Gastroesophageal sphincter (tissue), 3 donors: ENCODE results near the gene GNS.

Experiments
- EP300 ChIP-seq: sonication (generic); formaldehyde crosslinking; IDR thresholded peaks from one replicate; pipeline ENCODE4 v1.6.1; 2017; ENCODE audit warnings: antibody characterized with exemption, mild to moderate bottlenecking
- POLR2A ChIP-seq, 2 donors: fragments of 450-650 bp; IDR thresholded peaks; one replicate each; pipeline ENCODE4 v1.6.1; 2017; ENCODE audit warnings: antibody characterized with exemption in 2 of 2, mild to moderate bottlenecking in 2 of 2, moderate library complexity in 1 of 2
- POLR2AphosphoS5 ChIP-seq: sonication (generic); formaldehyde crosslinking; IDR thresholded peaks from one replicate; pipeline ENCODE4 v1.6.1; 2017; ENCODE audit warnings: antibody characterized with exemption
- TF ChIP-seq, protein P1 (sequence below), 4 experiments: fragments of 200-600 bp in 2 of 4; fragments of 450-650 bp in 2 of 4; sonication (generic) in 1 of 4; IDR thresholded peaks; one replicate each; pipeline ENCODE4 v1.5.1; 2017 to 2019; ENCODE audit warnings: antibody characterized with exemption in 4 of 4, mild to moderate bottlenecking in 2 of 4, moderate library complexity in 2 of 4

DNA sequence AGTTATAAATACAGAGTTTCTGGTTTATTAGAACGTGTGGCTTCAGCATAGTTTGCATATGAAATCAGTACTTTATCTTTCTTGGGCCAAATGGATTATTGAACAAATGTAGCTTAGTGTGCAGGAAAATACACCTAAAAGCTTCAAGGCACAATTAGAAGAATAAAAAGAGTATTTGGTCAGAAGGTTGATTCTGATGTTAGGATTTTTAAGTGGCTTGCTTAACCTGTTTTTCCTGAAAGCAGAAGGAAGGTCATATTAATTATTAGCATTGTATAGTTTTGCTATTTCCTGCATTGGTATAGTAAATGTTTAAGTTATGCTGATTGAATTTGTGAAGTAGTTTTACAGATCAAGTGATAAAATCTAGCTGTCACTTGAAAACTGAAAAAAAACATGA, 31.0 kb upstream of the GNS start:
- TF ChIP-seq, protein P1, sequence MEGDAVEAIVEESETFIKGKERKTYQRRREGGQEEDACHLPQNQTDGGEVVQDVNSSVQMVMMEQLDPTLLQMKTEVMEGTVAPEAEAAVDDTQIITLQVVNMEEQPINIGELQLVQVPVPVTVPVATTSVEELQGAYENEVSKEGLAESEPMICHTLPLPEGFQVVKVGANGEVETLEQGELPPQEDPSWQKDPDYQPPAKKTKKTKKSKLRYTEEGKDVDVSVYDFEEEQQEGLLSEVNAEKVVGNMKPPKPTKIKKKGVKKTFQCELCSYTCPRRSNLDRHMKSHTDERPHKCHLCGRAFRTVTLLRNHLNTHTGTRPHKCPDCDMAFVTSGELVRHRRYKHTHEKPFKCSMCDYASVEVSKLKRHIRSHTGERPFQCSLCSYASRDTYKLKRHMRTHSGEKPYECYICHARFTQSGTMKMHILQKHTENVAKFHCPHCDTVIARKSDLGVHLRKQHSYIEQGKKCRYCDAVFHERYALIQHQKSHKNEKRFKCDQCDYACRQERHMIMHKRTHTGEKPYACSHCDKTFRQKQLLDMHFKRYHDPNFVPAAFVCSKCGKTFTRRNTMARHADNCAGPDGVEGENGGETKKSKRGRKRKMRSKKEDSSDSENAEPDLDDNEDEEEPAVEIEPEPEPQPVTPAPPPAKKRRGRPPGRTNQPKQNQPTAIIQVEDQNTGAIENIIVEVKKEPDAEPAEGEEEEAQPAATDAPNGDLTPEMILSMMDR (IDR thresholded peaks at IDR 0.05): no peak
- no peak for TF ChIP-seq POLR2A (IDR thresholded peaks at IDR 0.05)
- TF ChIP-seq POLR2AphosphoS5: no peak
- TF ChIP-seq EP300: no peak
